Measurements from ENCODE around the gene LYST. TPM values are rescaled to one million over a fixed set of nuclear protein-coding genes. Genes with fewer than 3 reads are reported as not detected.
A peak's percentile ranks its signal among the peaks of the same experiment; 100 is the strongest.

Gene LYST
- total and polyA plus RNA-seq, 10 of the 15 experiments (the other 5 are each of a cell fraction or from before 2014, with no cell fraction given), result 3.3 to 28.1 (median 5.6) TPM

- TF ChIP-seq FOXM1 (IDR thresholded peaks at IDR 0.05; ENCODE audit: low read depth, low read length) (peak; percentile 59; the same call in 1 of the 2 replicates), REST (IDR thresholded peaks at IDR 0.05; ENCODE audit: low read depth, low read length) (no peak), CBX3 (IDR thresholded peaks at IDR 0.05; ENCODE audit: borderline replicate concordance, low read depth) (no peak), BCLAF1 (IDR thresholded peaks at IDR 0.05) (no peak), NBN (IDR thresholded peaks at IDR 0.05) (0 out of 2 replicates have a peak, but pooled peaks have one; percentile 27), CUX1 (IDR thresholded peaks at IDR 0.05; ENCODE audit: insufficient replicate concordance, low read depth, low read length) (no peak), SMC3 (IDR thresholded peaks at IDR 0.05; ENCODE audit: borderline replicate concordance, low read length) (no peak), KLF5 (IDR thresholded peaks at IDR 0.05; ENCODE audit: partially characterized antibody) (no peak), ZNF384 (IDR thresholded peaks at IDR 0.05; ENCODE audit: borderline replicate concordance, low read depth, low read length) (no peak), E2F4 (IDR thresholded peaks at IDR 0.05; ENCODE audit: low read depth, low read length) (no peak), STAT1 (conservative IDR thresholded peaks at IDR 0.05) (no peak), BCL11A (IDR thresholded peaks at IDR 0.05; ENCODE audit: low read depth, low read length) (peak; percentile 46; the same call in 1 of the 2 replicates), BRCA1 (IDR thresholded peaks at IDR 0.05; ENCODE audit: low read depth, low read length) (no peak), IRF4 (IDR thresholded peaks at IDR 0.05; ENCODE audit: low read depth, low read length) (peak; percentile 24; the same call in 1 of the 2 replicates), KAT2A (conservative IDR thresholded peaks at IDR 0.05; ENCODE audit: control insufficient read depth, low read depth, low read length) (no peak), CHD2 (IDR thresholded peaks at IDR 0.05; ENCODE audit: borderline replicate concordance, low read depth, low read length) (no peak), CHD4 (IDR thresholded peaks at IDR 0.05) (no peak)
These were observed 16.7 kb upstream of the LYST start (continued) for GRCh38 chr1:235883261-235883927.
